ENCODE results near the gene IFI27L1. TPM values are rescaled to one million over a fixed set of nuclear protein-coding genes. Genes with fewer than 3 reads are reported as not detected.

IFI27L1 gene
- total RNA-seq, 1 experiment from 2014 or later, result 26.0 TPM

DNA sequence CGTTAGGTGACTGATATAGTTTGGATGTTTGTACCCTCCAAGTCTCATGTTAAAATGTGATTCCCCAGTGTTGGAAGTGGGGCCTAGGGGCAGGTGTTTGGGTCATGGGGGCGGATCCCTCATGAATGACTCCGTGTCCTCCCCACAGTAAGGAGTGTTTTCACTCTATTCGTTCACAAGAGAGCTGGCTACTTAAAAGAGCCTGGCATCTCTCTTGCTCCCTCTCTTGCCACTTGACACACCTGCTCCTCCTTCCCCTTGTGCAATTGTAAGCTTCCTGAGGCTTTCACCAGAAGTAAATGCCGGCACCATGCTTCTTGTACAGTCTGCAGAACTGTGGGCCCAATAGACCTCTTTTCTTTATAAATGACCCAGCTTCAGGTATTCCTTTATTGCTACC is 45.7 kb downstream of the IFI27L1 start:
- BruUV-seq (replicated peaks), result no TSS peak
- Histone ChIP-seq H3K9me3 (ENCODE audit: control insufficient read depth in 1 of 2, insufficient read depth in 1 of 2, low read depth in 1 of 2, low read length in 2 of 2) (no peaks in the 10 kb centered on the region), H3K4me1 (ENCODE audit: control insufficient read depth in 1 of 2, insufficient read depth in 2 of 2, low read length in 2 of 2) (peaks cover 6 to 22% of the 10 kb centered on the region in 2 experiments; a peak in 3 of 4 replicates), H3K4me2 (ENCODE audit: low read length) (no peak overlapping the region), H3K9me2 (ENCODE audit: insufficient read depth) (no peaks in the 10 kb centered on the region), H4K20me1 (ENCODE audit: insufficient read depth) (no peaks in the 10 kb centered on the region), H2AFZ (ENCODE audit: low read depth, low read length, poor library complexity, severe bottlenecking) (no peak overlapping the region), H3K27me3 (ENCODE audit: insufficient read depth, low read length) (no peaks in the 10 kb centered on the region), H3K9ac (ENCODE audit: low read length) (no peak overlapping the region), H3K36me3 (ENCODE audit: control insufficient read depth in 1 of 2, insufficient read depth in 2 of 2, low read length in 2 of 2) (no peaks in the 10 kb centered on the region), H3K4me3 (replicated peaks in 1 of 2; ENCODE audit: low read depth in 1 of 2, low read length in 2 of 2) (no peak overlapping the region), H3K79me2 (ENCODE audit: insufficient read depth, low read length) (no peaks in the 10 kb centered on the region), H3K27ac (ENCODE audit: low read depth, low read length) (no peak overlapping the region)
- ChIA-PET POLR2A (no interaction called here), CTCF (no interaction called here), RAD21 (ENCODE audit: low non-redundant PET in 1 of 2, low total read pairs in 2 of 2, uncharacterized antibody in 2 of 2, unreplicated experiment in 2 of 2) (no interaction called here)
- ATAC-seq (no peak), DNase-seq (ENCODE audit: low read depth, low spot score) (no peak)
- intact Hi-C loops (cut with micrococcal nuclease), result no loop called here
- no peak for TF ChIP-seq SRF (IDR thresholded peaks at IDR 0.05; ENCODE audit: low read depth)
- TF ChIP-seq, protein P1, sequence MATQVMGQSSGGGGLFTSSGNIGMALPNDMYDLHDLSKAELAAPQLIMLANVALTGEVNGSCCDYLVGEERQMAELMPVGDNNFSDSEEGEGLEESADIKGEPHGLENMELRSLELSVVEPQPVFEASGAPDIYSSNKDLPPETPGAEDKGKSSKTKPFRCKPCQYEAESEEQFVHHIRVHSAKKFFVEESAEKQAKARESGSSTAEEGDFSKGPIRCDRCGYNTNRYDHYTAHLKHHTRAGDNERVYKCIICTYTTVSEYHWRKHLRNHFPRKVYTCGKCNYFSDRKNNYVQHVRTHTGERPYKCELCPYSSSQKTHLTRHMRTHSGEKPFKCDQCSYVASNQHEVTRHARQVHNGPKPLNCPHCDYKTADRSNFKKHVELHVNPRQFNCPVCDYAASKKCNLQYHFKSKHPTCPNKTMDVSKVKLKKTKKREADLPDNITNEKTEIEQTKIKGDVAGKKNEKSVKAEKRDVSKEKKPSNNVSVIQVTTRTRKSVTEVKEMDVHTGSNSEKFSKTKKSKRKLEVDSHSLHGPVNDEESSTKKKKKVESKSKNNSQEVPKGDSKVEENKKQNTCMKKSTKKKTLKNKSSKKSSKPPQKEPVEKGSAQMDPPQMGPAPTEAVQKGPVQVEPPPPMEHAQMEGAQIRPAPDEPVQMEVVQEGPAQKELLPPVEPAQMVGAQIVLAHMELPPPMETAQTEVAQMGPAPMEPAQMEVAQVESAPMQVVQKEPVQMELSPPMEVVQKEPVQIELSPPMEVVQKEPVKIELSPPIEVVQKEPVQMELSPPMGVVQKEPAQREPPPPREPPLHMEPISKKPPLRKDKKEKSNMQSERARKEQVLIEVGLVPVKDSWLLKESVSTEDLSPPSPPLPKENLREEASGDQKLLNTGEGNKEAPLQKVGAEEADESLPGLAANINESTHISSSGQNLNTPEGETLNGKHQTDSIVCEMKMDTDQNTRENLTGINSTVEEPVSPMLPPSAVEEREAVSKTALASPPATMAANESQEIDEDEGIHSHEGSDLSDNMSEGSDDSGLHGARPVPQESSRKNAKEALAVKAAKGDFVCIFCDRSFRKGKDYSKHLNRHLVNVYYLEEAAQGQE (IDR thresholded peaks at IDR 0.05; ENCODE audit: low read depth), result no peak
- TF ChIP-seq, protein P2, sequence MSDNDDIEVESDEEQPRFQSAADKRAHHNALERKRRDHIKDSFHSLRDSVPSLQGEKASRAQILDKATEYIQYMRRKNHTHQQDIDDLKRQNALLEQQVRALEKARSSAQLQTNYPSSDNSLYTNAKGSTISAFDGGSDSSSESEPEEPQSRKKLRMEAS (IDR thresholded peaks at IDR 0.05), result no peak
- no peak for TF ChIP-seq FOSL1 (IDR thresholded peaks at IDR 0.05; ENCODE audit: low read depth)
- TF ChIP-seq, protein P3, sequence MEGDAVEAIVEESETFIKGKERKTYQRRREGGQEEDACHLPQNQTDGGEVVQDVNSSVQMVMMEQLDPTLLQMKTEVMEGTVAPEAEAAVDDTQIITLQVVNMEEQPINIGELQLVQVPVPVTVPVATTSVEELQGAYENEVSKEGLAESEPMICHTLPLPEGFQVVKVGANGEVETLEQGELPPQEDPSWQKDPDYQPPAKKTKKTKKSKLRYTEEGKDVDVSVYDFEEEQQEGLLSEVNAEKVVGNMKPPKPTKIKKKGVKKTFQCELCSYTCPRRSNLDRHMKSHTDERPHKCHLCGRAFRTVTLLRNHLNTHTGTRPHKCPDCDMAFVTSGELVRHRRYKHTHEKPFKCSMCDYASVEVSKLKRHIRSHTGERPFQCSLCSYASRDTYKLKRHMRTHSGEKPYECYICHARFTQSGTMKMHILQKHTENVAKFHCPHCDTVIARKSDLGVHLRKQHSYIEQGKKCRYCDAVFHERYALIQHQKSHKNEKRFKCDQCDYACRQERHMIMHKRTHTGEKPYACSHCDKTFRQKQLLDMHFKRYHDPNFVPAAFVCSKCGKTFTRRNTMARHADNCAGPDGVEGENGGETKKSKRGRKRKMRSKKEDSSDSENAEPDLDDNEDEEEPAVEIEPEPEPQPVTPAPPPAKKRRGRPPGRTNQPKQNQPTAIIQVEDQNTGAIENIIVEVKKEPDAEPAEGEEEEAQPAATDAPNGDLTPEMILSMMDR (IDR thresholded peaks at IDR 0.05 in 2 of 3, conservative IDR thresholded peaks at IDR 0.05 in 1 of 3; ENCODE audit: borderline replicate concordance in 1 of 3, insufficient read depth in 1 of 3, low read depth in 2 of 3, low read length in 2 of 3), result no peak
- no peak for TF ChIP-seq CEBPB (IDR thresholded peaks at IDR 0.05; ENCODE audit: low read depth)
- no peak for TF ChIP-seq SIN3A (IDR thresholded peaks at IDR 0.05; ENCODE audit: low read depth)
- no peak for TF ChIP-seq CBX3 (IDR thresholded peaks at IDR 0.05; ENCODE audit: low read depth)
- no peak for TF ChIP-seq ZNF274 (IDR thresholded peaks at IDR 0.05; ENCODE audit: low read depth, low read length)
- TF ChIP-seq YY1 (IDR thresholded peaks at IDR 0.05; ENCODE audit: extremely low read depth, insufficient replicate concordance, low read depth, low read length), result no peak
- TF ChIP-seq POLR2AphosphoS5 (IDR thresholded peaks at IDR 0.05; ENCODE audit: low read depth, low read length), result no peak
- TF ChIP-seq POLR2A (IDR thresholded peaks at IDR 0.05; ENCODE audit: borderline replicate concordance, extremely low read depth, insufficient read depth, insufficient read length), result no peak
- no peak for TF ChIP-seq EGR1 (IDR thresholded peaks at IDR 0.05; ENCODE audit: low read depth)
- TF ChIP-seq EZH2phosphoT487 (IDR thresholded peaks at IDR 0.05; ENCODE audit: borderline replicate concordance), result no peak
- TF ChIP-seq TCF7L2 (IDR thresholded peaks at IDR 0.05; ENCODE audit: borderline replicate concordance, extremely low read depth, insufficient read depth, insufficient read length), result no peak
- TF ChIP-seq JUND (IDR thresholded peaks at IDR 0.05), result no peak
- no peak for TF ChIP-seq EZH2 (IDR thresholded peaks at IDR 0.05)
- no peak for TF ChIP-seq RAD21 (IDR thresholded peaks at IDR 0.05; ENCODE audit: low read depth)

All from HCT116 (cell line).